GM12878 (cell line): ENCODE measurements around the gene DISP2. TPM values are rescaled to one million over a fixed set of nuclear protein-coding genes. Genes with fewer than 3 reads are reported as not detected.

Experiments used
- ATF7 ChIP-seq: fragments of 450-650 bp; IDR thresholded peaks from 2 replicates; pipeline ENCODE4 v1.6.1; 2016; ENCODE audit warnings: low read depth, mild to moderate bottlenecking
- KAT2A ChIP-seq: conservative IDR thresholded peaks from 2 replicates; pipeline ENCODE4 v1.6.1; 2011; ENCODE audit warnings: low read depth, low read length; ENCODE audit not compliant: control insufficient read depth
- ZNF24 ChIP-seq: fragments of 450-650 bp; IDR thresholded peaks from 2 replicates; pipeline ENCODE4 v1.6.1; 2017; ENCODE audit warnings: antibody characterized with exemption, mild to moderate bottlenecking
- polyA plus RNA-seq, 11 experiments: library from polyadenylated mRNA; depleted of rRNA in 4 of 11; unstranded in 6 of 11; stranded (reverse) in 5 of 11; fragments of >200 nt; fragmentation: Nextera tagmentation in 4 of 11; fragmentation: Illumina TruSeq in 1 of 11; extraction: Ambion mirVana in 4 of 11; extraction: Trizol in 1 of 11; gene quantifications; 1 replicate in 1 of 11; 2 replicates in 10 of 11; pipeline versions ENCODE4 v1.2.1 to v1.2.3, GENCODE V29; 2011 to 2016; ENCODE audit warnings: inconsistent platforms in 2 of 11, missing spikeins in 2 of 11, low read depth in 1 of 11
- total RNA-seq, 4 experiments: library from RNA; depleted of rRNA in 3 of 4; stranded (reverse); fragments of >200 nt in 3 of 4; fragmentation: Illumina TruSeq in 1 of 4; extraction: Trizol in 1 of 4; gene quantifications; 2 replicates each; pipeline versions ENCODE4 v1.2.1 to v1.2.3, GENCODE V29; 2013 to 2021
- TF ChIP-seq, protein P1 (sequence below): IDR thresholded peaks from 2 replicates; pipeline ENCODE4 v1.6.1; 2011; ENCODE audit warnings: low read depth, mild to moderate bottlenecking, low read length, moderate library complexity, borderline replicate concordance; ENCODE audit errors: extremely low read depth
- TF ChIP-seq, protein P2 (sequence below): IDR thresholded peaks from 2 replicates; pipeline ENCODE4 v1.6.1; 2012; ENCODE audit warnings: improper control_type of control experiment, low read depth, low read length; ENCODE audit not compliant: insufficient replicate concordance
- TF ChIP-seq, protein P3 (sequence below), 3 experiments: IDR thresholded peaks in 2 of 3; conservative IDR thresholded peaks in 1 of 3; 2 replicates each; pipeline ENCODE4 v1.5.1; 2011; ENCODE audit warnings: low read depth in 3 of 3, low read length in 3 of 3, mild to moderate bottlenecking in 3 of 3, control low read depth in 2 of 3, moderate library complexity in 2 of 3, inconsistent platforms in 1 of 3, mixed read lengths in 1 of 3; ENCODE audit not compliant: control insufficient read depth in 2 of 3, insufficient read depth in 1 of 3; ENCODE audit errors: extremely low read depth in 1 of 3

Gene DISP2
- total and polyA plus RNA-seq, 10 of the 15 experiments (the other 5 are each of a cell fraction or from before 2014, with no cell fraction given), result under 0.01 to 0.20 (median 0.12) TPM; not detected in 7

DNA sequence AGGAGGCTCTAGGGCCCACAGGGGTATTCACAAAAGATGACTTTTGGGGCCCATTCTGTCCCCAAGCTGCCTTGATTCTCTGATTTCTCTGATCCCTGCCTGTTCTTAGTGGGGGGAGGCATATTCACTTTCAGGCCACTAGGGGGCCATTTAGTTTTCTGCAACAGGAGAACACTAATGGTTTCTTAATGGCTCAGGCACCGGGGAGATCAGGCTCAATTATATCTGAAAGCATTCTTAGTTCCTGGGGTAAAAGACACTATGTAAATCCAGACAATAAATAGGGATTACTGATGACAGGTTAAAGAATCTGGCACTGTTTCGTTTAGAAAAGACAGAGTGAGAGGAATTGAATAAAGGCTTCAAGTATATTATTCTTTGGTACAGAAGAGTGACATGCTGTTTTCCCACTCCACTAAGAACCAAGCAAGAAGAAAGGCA lies 37.1 kb upstream of the DISP2 start (continued):
- TF ChIP-seq, protein P1, sequence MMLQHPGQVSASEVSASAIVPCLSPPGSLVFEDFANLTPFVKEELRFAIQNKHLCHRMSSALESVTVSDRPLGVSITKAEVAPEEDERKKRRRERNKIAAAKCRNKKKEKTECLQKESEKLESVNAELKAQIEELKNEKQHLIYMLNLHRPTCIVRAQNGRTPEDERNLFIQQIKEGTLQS, result no peak
- TF ChIP-seq ZNF24 (no peak), KAT2A (no peak), ATF7 (no peak)
- TF ChIP-seq, protein P2, sequence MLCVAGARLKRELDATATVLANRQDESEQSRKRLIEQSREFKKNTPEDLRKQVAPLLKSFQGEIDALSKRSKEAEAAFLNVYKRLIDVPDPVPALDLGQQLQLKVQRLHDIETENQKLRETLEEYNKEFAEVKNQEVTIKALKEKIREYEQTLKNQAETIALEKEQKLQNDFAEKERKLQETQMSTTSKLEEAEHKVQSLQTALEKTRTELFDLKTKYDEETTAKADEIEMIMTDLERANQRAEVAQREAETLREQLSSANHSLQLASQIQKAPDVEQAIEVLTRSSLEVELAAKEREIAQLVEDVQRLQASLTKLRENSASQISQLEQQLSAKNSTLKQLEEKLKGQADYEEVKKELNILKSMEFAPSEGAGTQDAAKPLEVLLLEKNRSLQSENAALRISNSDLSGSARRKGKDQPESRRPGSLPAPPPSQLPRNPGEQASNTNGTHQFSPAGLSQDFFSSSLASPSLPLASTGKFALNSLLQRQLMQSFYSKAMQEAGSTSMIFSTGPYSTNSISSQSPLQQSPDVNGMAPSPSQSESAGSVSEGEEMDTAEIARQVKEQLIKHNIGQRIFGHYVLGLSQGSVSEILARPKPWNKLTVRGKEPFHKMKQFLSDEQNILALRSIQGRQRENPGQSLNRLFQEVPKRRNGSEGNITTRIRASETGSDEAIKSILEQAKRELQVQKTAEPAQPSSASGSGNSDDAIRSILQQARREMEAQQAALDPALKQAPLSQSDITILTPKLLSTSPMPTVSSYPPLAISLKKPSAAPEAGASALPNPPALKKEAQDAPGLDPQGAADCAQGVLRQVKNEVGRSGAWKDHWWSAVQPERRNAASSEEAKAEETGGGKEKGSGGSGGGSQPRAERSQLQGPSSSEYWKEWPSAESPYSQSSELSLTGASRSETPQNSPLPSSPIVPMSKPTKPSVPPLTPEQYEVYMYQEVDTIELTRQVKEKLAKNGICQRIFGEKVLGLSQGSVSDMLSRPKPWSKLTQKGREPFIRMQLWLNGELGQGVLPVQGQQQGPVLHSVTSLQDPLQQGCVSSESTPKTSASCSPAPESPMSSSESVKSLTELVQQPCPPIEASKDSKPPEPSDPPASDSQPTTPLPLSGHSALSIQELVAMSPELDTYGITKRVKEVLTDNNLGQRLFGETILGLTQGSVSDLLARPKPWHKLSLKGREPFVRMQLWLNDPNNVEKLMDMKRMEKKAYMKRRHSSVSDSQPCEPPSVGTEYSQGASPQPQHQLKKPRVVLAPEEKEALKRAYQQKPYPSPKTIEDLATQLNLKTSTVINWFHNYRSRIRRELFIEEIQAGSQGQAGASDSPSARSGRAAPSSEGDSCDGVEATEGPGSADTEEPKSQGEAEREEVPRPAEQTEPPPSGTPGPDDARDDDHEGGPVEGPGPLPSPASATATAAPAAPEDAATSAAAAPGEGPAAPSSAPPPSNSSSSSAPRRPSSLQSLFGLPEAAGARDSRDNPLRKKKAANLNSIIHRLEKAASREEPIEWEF, result no peak
- TF ChIP-seq, protein P3, sequence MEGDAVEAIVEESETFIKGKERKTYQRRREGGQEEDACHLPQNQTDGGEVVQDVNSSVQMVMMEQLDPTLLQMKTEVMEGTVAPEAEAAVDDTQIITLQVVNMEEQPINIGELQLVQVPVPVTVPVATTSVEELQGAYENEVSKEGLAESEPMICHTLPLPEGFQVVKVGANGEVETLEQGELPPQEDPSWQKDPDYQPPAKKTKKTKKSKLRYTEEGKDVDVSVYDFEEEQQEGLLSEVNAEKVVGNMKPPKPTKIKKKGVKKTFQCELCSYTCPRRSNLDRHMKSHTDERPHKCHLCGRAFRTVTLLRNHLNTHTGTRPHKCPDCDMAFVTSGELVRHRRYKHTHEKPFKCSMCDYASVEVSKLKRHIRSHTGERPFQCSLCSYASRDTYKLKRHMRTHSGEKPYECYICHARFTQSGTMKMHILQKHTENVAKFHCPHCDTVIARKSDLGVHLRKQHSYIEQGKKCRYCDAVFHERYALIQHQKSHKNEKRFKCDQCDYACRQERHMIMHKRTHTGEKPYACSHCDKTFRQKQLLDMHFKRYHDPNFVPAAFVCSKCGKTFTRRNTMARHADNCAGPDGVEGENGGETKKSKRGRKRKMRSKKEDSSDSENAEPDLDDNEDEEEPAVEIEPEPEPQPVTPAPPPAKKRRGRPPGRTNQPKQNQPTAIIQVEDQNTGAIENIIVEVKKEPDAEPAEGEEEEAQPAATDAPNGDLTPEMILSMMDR (IDR thresholded peaks at IDR 0.05 in 2 of 3, conservative IDR thresholded peaks at IDR 0.05 in 1 of 3; ENCODE audit: control insufficient read depth in 2 of 3, extremely low read depth in 1 of 3, insufficient read depth in 1 of 3, low read depth in 3 of 3, low read length in 3 of 3), result peak; percentile 78 to 96 (median 81)
